AG04449 (cell line): ENCODE measurements around the gene GRB10.

Experiments used
- CTCF ChIA-PET: fragments of 350-600 bp; formaldehyde crosslinking; extraction: SDS; loops from one replicate; lab custom pipeline; 2021; ENCODE audit warnings: antibody characterized with exemption; lab: Yijun Ruan, JAX
- POLR2A ChIA-PET: fragments of 400-600, 350-600 bp; formaldehyde crosslinking; extraction: SDS; loops from one replicate; lab custom pipeline; 2020; ENCODE audit warnings: antibody characterized with exemption, inconsistent platforms; lab: Yijun Ruan, JAX
- DNase-seq: peaks from one replicate; pipeline ENCODE4 v3.0.0-alpha.2; 2010; ENCODE audit warnings: low read depth, low spot score
- H3K4me3 ChIP-seq: 2 replicates; pipeline ENCODE4 v1.5.1; 2011; ENCODE audit warnings: low read depth, mild to moderate bottlenecking, control low read depth, low read length
- TF ChIP-seq, protein P1 (sequence below): IDR thresholded peaks from one replicate; pipeline ENCODE4 v1.5.1; 2011; ENCODE audit warnings: mild to moderate bottlenecking, moderate library complexity, low read length, control low read depth, inconsistent platforms; ENCODE audit not compliant: insufficient read depth; ENCODE audit errors: missing control alignments

Gene GRB10

GRCh38 chr7:50631100-50631499 is 151.6 kb downstream of the GRB10 start:
- POLR2A ChIA-PET: no interaction called here
- CTCF ChIA-PET: interaction anchor here (1.2 to 2.6 kb wide), 6 partner anchors 10 to 436 kb away, joined by 3 to 15 read pairs (median 6); no protein-coding TSS in a partner anchor
- H3K4me3 ChIP-seq: no peak overlapping the region
- DNase-seq: no peak
- TF ChIP-seq, protein P1, sequence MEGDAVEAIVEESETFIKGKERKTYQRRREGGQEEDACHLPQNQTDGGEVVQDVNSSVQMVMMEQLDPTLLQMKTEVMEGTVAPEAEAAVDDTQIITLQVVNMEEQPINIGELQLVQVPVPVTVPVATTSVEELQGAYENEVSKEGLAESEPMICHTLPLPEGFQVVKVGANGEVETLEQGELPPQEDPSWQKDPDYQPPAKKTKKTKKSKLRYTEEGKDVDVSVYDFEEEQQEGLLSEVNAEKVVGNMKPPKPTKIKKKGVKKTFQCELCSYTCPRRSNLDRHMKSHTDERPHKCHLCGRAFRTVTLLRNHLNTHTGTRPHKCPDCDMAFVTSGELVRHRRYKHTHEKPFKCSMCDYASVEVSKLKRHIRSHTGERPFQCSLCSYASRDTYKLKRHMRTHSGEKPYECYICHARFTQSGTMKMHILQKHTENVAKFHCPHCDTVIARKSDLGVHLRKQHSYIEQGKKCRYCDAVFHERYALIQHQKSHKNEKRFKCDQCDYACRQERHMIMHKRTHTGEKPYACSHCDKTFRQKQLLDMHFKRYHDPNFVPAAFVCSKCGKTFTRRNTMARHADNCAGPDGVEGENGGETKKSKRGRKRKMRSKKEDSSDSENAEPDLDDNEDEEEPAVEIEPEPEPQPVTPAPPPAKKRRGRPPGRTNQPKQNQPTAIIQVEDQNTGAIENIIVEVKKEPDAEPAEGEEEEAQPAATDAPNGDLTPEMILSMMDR: no peak

- POLR2A ChIA-PET: no interaction called here
- CTCF ChIA-PET: interaction anchor here (1.0 to 2.0 kb wide), 6 partner anchors 8 to 512 kb away, joined by 3 to 9 read pairs (median 4); no protein-coding TSS in a partner anchor
Measured at GRCh38 chr7:50629238-50629901, 153.3 kb downstream of the GRB10 start.

DNA sequence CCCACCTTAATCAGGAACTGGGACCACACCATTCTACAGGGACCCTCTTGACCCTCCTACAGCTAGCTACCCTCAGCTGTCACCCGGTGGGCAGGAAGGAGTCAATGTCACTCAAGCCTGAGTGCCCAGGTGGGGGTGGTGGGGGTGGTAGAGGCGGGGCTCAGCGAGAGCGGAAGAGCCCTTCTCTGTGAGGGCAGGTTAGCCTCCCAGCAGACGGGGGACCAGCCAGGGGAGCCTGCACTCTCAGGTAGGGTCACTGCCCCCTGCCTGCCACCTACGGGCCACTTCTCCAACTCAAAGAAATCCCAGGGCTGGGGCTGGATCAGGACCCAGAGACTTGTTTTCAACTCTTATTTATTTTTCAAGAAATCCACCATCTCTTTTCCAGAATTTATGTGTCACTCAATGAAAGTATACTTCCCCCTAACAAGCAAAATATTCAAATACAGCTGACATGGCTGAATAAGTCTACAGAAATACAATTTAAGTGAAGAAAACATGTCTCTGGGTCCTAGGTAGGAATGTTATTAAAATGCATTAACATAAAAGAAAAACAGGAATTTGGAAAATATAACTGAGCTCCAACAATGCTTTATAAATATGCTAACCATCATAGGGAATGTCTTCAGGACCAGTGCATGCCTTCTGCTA is 154.1 kb downstream of the GRB10 start:
- H3K4me3 ChIP-seq: no peak overlapping the region
- CTCF ChIA-PET: interaction anchor here (1.0 to 3.9 kb wide), 5 partner anchors 9 to 532 kb away, joined by 3 to 14 read pairs (median 3); no protein-coding TSS in a partner anchor
- TF ChIP-seq, protein P1: no peak
- POLR2A ChIA-PET: no interaction called here
- no peak for DNase-seq

More at GRCh38 chr7:50629238-50629901, 153.3 kb downstream of the GRB10 start:
- TF ChIP-seq, protein P1: no peak
- no peak overlapping the region for H3K4me3 ChIP-seq
- DNase-seq: no peak

- ChIA-PET CTCF (interaction anchor here (1.1 to 3.9 kb wide), 3 partner anchors 11 to 533 kb away, joined by 3 to 14 read pairs (median 6); no protein-coding TSS in a partner anchor), POLR2A (no interaction called here)
- H3K4me3 ChIP-seq: no peak overlapping the region
- DNase-seq: no peak
- TF ChIP-seq, protein P1: no peak
Measured at GRCh38 chr7:50627824-50628361, 154.8 kb downstream of the GRB10 start.

GRCh38 chr7:50626286-50626685 is 156.4 kb downstream of the GRB10 start:
- no peak for DNase-seq
- TF ChIP-seq, protein P1: no peak
- ChIA-PET POLR2A (no interaction called here), CTCF (interaction anchor here (0.9 to 3.9 kb wide), 5 partner anchors 8 to 537 kb away, joined by 3 to 14 read pairs (median 4); no protein-coding TSS in a partner anchor)
- H3K4me3 ChIP-seq: no peak overlapping the region

- ChIA-PET CTCF (interaction anchor here (0.9 to 3.9 kb wide), 4 partner anchors 9 to 537 kb away, joined by 3 to 14 read pairs (median 4); no protein-coding TSS in a partner anchor), POLR2A (no interaction called here)
- no peak for DNase-seq
- TF ChIP-seq, protein P1: no peak
- H3K4me3 ChIP-seq: no peak overlapping the region
Measured at GRCh38 chr7:50625360-50625759, 157.3 kb downstream of the GRB10 start.
